BLaER1 treated with 17β-estradiol and CSF1 and Interleukin-3, amounts not matched to agents 10 nM and 100 nM (cell line): ENCODE measurements around the gene SPATA2.

Experiments used
- H3K27ac ChIP-seq, 11 experiments: shearing (Covaris generic); formaldehyde crosslinking; 2 replicates each; pipeline ENCODE4 v1.8.1; 2022
- H3K27me3 ChIP-seq, 11 experiments: shearing (Covaris generic); formaldehyde crosslinking; 2 replicates each; pipeline ENCODE4 v1.8.1; 2022
- H3K36me3 ChIP-seq, 11 experiments: shearing (Covaris generic); formaldehyde crosslinking; 2 replicates each; pipeline ENCODE4 v1.8.1; 2022
- H3K4me1 ChIP-seq, 10 experiments: shearing (Covaris generic); formaldehyde crosslinking; 2 replicates each; pipeline ENCODE4 v1.8.1; 2022
- H3K4me2 ChIP-seq, 11 experiments: shearing (Covaris generic); formaldehyde crosslinking; 2 replicates each; pipeline ENCODE4 v1.8.1; 2022
- H3K4me3 ChIP-seq, 10 experiments: shearing (Covaris generic); formaldehyde crosslinking; 2 replicates each; pipeline ENCODE4 v1.8.1; 2022
- H3K9ac ChIP-seq, 11 experiments: shearing (Covaris generic); formaldehyde crosslinking; 2 replicates each; pipeline ENCODE4 v1.8.1; 2022
- H3K9me3 ChIP-seq, 11 experiments: shearing (Covaris generic); formaldehyde crosslinking; replicated peaks in 1 of 11; 2 replicates each; pipeline ENCODE4 v1.8.1; 2022
- H4K20me1 ChIP-seq, 11 experiments: shearing (Covaris generic); formaldehyde crosslinking; 2 replicates each; pipeline ENCODE4 v1.8.1; 2022
- Cebpa-rat ChIP-seq, 11 experiments: shearing (Covaris generic); IDR thresholded peaks; 2 replicates each; pipeline ENCODE4 v1.8.1; 2022

SPATA2 gene

DNA sequence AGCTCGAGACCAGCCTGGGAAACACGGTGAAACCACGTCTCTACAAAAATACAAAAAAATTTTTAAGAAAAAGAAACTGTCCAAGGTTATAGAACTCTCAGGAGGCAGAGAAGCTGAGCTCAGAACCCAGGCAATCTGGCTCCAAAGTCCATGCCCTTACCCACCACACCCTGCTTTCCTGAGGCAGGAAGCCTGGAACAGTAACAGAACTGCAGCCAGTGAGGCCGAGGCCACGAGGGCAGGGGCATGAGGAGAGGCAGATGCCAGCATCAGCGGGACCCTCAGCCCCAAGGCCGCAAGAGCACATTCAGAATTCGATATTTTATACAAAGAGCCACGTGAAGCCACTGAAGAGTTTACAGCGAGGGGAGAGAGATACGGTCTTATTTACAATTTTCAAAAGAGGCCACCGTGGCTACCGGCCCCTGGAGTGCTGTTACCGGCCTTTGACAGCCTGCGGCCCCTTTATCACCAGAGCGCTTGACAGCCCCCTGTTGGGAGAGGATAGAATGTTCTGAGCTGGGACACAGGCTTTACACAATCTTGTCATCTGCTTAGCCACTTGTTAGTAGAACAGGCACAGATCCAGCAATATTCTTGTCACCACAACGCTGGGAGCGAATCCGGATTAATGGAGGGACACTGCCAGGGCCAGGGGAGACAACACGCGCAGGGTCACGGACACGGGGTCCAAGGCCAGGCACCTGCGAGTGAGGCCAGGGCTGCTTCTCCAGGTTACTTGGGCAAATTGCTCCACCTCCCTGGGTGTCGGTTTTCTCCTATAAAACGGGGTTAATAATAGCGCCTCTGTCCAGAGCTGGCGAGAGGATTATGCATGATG lies 5.6 kb downstream of the SPATA2 start:
- peaks cover 59 to 86% (median 69%) of the 10 kb centered on the region in 11 experiments for H3K36me3 ChIP-seq

GRCh38 chr20:49908258-49908565 lies 7.1 kb downstream of the SPATA2 start:
- peaks cover 73 to 95% (median 78%) of the 10 kb centered on the region in 11 experiments for H3K36me3 ChIP-seq
- no peak for TF ChIP-seq Cebpa-rat (IDR thresholded peaks at IDR 0.05)

More for the DNA sequence above, 5.6 kb downstream of the SPATA2 start:
- Histone ChIP-seq H3K4me2 (no peak overlapping the region), H3K4me1 (peaks cover 15 to 21% (median 18%) of the 10 kb centered on the region in 10 experiments), H4K20me1 (peaks cover 40 to 100% (median 86%) of the 10 kb centered on the region in 11 experiments; a peak in 21 of 22 replicates), H3K9ac (peak overlapping the region in 1 of 11 experiments; percentile 10; a peak in 1 of 22 replicates), H3K27ac (no peak overlapping the region), H3K9me3 (no peaks in the 10 kb centered on the region), H3K27me3 (no peaks in the 10 kb centered on the region), H3K4me3 (no peak overlapping the region)
- TF ChIP-seq Cebpa-rat (IDR thresholded peaks at IDR 0.05) = no peak

GRCh38 chr20:49907405-49908257 lies 7.7 kb downstream of the SPATA2 start:
- Histone ChIP-seq H3K9ac (no peak overlapping the region), H3K4me1 (peaks cover 0 to 2% (median 0%) of the 10 kb centered on the region in 10 experiments; a peak in 2 of 20 replicates), H3K27ac (no peak overlapping the region), H3K4me2 (no peak overlapping the region), H3K27me3 (no peaks in the 10 kb centered on the region), H3K4me3 (no peak overlapping the region), H3K9me3 (no peaks in the 10 kb centered on the region), H3K36me3 (peaks cover 75 to 99% (median 82%) of the 10 kb centered on the region in 11 experiments), H4K20me1 (peaks cover 22 to 86% (median 74%) of the 10 kb centered on the region in 11 experiments; a peak in 21 of 22 replicates)
- TF ChIP-seq Cebpa-rat (IDR thresholded peaks at IDR 0.05) = no peak

More at GRCh38 chr20:49908258-49908565, 7.1 kb downstream of the SPATA2 start:
- Histone ChIP-seq H3K4me1 (peaks cover under 1 to 7% (median 3%) of the 10 kb centered on the region in 10 experiments; a peak in 13 of 20 replicates), H3K27me3 (no peaks in the 10 kb centered on the region), H3K27ac (no peak overlapping the region), H4K20me1 (peaks cover 27 to 92% (median 80%) of the 10 kb centered on the region in 11 experiments; a peak in 21 of 22 replicates), H3K9ac (no peak overlapping the region), H3K4me3 (no peak overlapping the region), H3K4me2 (no peak overlapping the region), H3K9me3 (no peaks in the 10 kb centered on the region)

DNA sequence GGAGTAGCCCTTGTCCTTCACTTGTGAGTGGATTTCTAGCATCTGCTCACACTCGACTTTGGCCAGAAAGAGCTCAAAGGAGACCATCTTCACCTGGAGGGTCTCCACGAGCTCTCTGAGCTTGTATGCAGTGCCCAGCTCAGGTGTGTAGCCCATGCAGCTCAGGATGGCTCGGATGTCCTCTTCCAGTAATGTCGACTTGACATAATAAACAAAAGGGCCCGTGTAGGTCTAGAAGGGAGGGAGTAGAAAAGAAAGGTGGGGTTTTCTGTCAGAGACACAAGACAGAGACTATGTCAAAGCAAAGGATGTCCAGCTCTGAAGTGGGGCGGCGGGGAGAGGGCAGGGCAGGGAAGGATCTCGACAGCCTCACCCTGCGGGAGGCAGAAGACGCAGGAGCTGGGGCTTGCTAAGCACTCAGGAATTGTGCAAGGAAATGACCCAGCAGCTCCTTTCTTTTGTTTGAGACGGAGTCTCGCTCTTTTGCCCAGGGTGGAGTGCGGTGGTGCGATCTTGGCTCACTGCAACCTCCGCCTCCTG lies 8.6 kb downstream of the SPATA2 start:
- no peak overlapping the region for H3K4me2 ChIP-seq
- no peaks in the 10 kb centered on the region for H3K27me3 ChIP-seq
- H3K36me3 ChIP-seq = peaks cover 75 to 95% (median 81%) of the 10 kb centered on the region in 11 experiments
- no peak overlapping the region for H3K27ac ChIP-seq
- TF ChIP-seq Cebpa-rat (IDR thresholded peaks at IDR 0.05) = no peak
- no peak overlapping the region for H3K9ac ChIP-seq
- H3K4me1 ChIP-seq = peaks cover 0 to under 1% (median 0%) of the 10 kb centered on the region in 10 experiments; a peak in 1 of 20 replicates
- H3K9me3 ChIP-seq = no peaks in the 10 kb centered on the region
- H3K4me3 ChIP-seq = no peak overlapping the region
- peaks cover 22 to 77% (median 64%) of the 10 kb centered on the region in 11 experiments; a peak in 21 of 22 replicates for H4K20me1 ChIP-seq

GRCh38 chr20:49906101-49906604 lies 9.2 kb downstream of the SPATA2 start:
- H3K27ac ChIP-seq = no peak overlapping the region

GRCh38 chr20:49905415-49906091 lies 9.8 kb downstream of the SPATA2 start:
- Histone ChIP-seq H3K4me2 (no peak overlapping the region), H3K27me3 (no peaks in the 10 kb centered on the region), H3K36me3 (peaks cover 69 to 84% (median 76%) of the 10 kb centered on the region in 11 experiments), H4K20me1 (peaks cover 13 to 71% (median 53%) of the 10 kb centered on the region in 11 experiments; a peak in 21 of 22 replicates), H3K9ac (no peak overlapping the region), H3K9me3 (no peaks in the 10 kb centered on the region), H3K4me1 (peaks cover 0 to 9% (median 3%) of the 10 kb centered on the region in 10 experiments; a peak in 6 of 20 replicates), H3K4me3 (no peak overlapping the region), H3K27ac (no peak overlapping the region)
- TF ChIP-seq Cebpa-rat (IDR thresholded peaks at IDR 0.05) = no peak

More at GRCh38 chr20:49906101-49906604, 9.2 kb downstream of the SPATA2 start:
- Histone ChIP-seq H3K9me3 (no peaks in the 10 kb centered on the region), H3K9ac (no peak overlapping the region), H3K4me2 (no peak overlapping the region), H4K20me1 (peaks cover 19 to 77% (median 59%) of the 10 kb centered on the region in 11 experiments; a peak in 21 of 22 replicates), H3K27me3 (no peaks in the 10 kb centered on the region), H3K4me3 (no peak overlapping the region), H3K4me1 (peaks cover 0 to 6% (median 1%) of the 10 kb centered on the region in 10 experiments; a peak in 5 of 20 replicates), H3K36me3 (peaks cover 75 to 90% (median 81%) of the 10 kb centered on the region in 11 experiments)
- TF ChIP-seq Cebpa-rat (IDR thresholded peaks at IDR 0.05) = no peak

GRCh38 chr20:49904440-49905214 lies 10.7 kb downstream of the SPATA2 start:
- no peak for TF ChIP-seq Cebpa-rat (IDR thresholded peaks at IDR 0.05)
- Histone ChIP-seq H4K20me1 (peaks cover 9 to 62% (median 44%) of the 10 kb centered on the region in 11 experiments; a peak in 20 of 22 replicates), H3K9me3 (no peaks in the 10 kb centered on the region), H3K4me1 (peaks cover 0 to 9% (median 3%) of the 10 kb centered on the region in 10 experiments; a peak in 6 of 20 replicates), H3K4me2 (no peak overlapping the region), H3K4me3 (no peak overlapping the region), H3K27ac (no peak overlapping the region), H3K9ac (no peak overlapping the region), H3K36me3 (peaks cover 60 to 74% (median 67%) of the 10 kb centered on the region in 11 experiments), H3K27me3 (no peaks in the 10 kb centered on the region)
